Upper lobe of right lung (tissue), 1 donor: ENCODE results near the gene ADAP1. TPM values are rescaled to one million over a fixed set of nuclear protein-coding genes. Genes with fewer than 3 reads are reported as not detected.

Source experiments
- ATAC-seq: fragments of 200-7000 bp; cut with Tn5 transposase; one replicate; pipeline ENCODE4 v1.9.1; 2020; ENCODE audit warnings: mild to moderate bottlenecking, moderate library complexity
- DNase-seq: peaks from one replicate; pipeline ENCODE4 v3.0.0-alpha.2; 2020
- H3K27ac ChIP-seq: fragments of 200-600 bp; one replicate; pipeline ENCODE4 v1.8.0; 2022
- H3K27me3 ChIP-seq: fragments of 200-600 bp; one replicate; pipeline ENCODE4 v1.8.0; 2022; ENCODE audit warnings: mild to moderate bottlenecking
- H3K36me3 ChIP-seq: fragments of 200-600 bp; one replicate; pipeline ENCODE4 v1.8.0; 2022
- H3K4me1 ChIP-seq: fragments of 200-600 bp; one replicate; pipeline ENCODE4 v1.8.0; 2022
- H3K4me3 ChIP-seq: fragments of 200-600 bp; one replicate; pipeline ENCODE4 v1.8.0; 2022; ENCODE audit warnings: mild to moderate bottlenecking
- H3K9me3 ChIP-seq: fragments of 200-600 bp; one replicate; pipeline ENCODE4 v1.8.0; 2022
- CTCF ChIP-seq: fragments of 200-600 bp; IDR thresholded peaks from one replicate; pipeline ENCODE4 v1.8.0; 2022; ENCODE audit warnings: antibody characterized with exemption
- intact Hi-C: fragments of 100-400 bp; cut with DNase I; formaldehyde crosslinking; loops from one replicate; pipeline ENCODE4 v1.11.0; 2022
- total RNA-seq: library from RNA; stranded (reverse); fragmentation: NEBNext Ultra II Directional; extraction: Animal tissue kit (Norgen Biotek cat#: 25700); gene quantifications from one replicate; pipeline ENCODE4 v1.2.1, GENCODE V29; 2021
- donor health status: DM: no; HTN: yes; CAD: no; lungs with severe emphysema.

The ADAP1 gene
- total RNA-seq, 1 donor from 2014 or later, result 30.7 TPM

- Histone ChIP-seq H3K27ac (peak overlapping the region; percentile 80), H3K4me1 (peaks cover 32% of the 10 kb centered on the region), H3K36me3 (peaks cover 3% of the 10 kb centered on the region), H3K4me3 (peak overlapping the region; percentile 71), H3K9me3 (no peaks in the 10 kb centered on the region), H3K27me3 (no peaks in the 10 kb centered on the region)
- DNase-seq (peak; percentile 77), ATAC-seq (peak; percentile 4)
- TF ChIP-seq CTCF, result no peak
- intact Hi-C loops, result loop anchor here (5.0 kb wide), 1 partner anchor 90 kb away; no protein-coding TSS in a partner anchor
Measured at GRCh38 chr7:877312-878232, 76.9 kb downstream of the ADAP1 start.

- TF ChIP-seq CTCF, result no peak
- Histone ChIP-seq H3K27me3 (no peaks in the 10 kb centered on the region), H3K9me3 (no peaks in the 10 kb centered on the region), H3K36me3 (peaks cover 10% of the 10 kb centered on the region), H3K27ac (peak overlapping the region; percentile 80), H3K4me3 (peak overlapping the region; percentile 71), H3K4me1 (peaks cover 32% of the 10 kb centered on the region)
- ATAC-seq (peak; percentile 8), DNase-seq (no peak)
- intact Hi-C loops, result loop anchor here (5.0 kb wide), 1 partner anchor 90 kb away; no protein-coding TSS in a partner anchor
Measured at GRCh38 chr7:876972-877311, 77.5 kb downstream of the ADAP1 start.

- peak; percentile 90 for ATAC-seq
- H3K4me3 ChIP-seq, result peak within 1 kb of the TSS; percentile 71
- peak within 1 kb of the TSS; percentile 88 for H3K27ac ChIP-seq
- H3K9me3 ChIP-seq, result no peaks in the 10 kb centered on the region
- no peaks in the 10 kb centered on the region for H3K27me3 ChIP-seq
- peak; percentile 42 for TF ChIP-seq CTCF
- intact Hi-C loops, result loop anchor here (5.0 kb wide), 1 partner anchor 89 kb away; no protein-coding TSS in a partner anchor
- peaks cover 32% of the 10 kb centered on the region for H3K4me1 ChIP-seq
- H3K36me3 ChIP-seq, result peaks cover 16% of the 10 kb centered on the region
- DNase-seq, result peak; percentile 98
Measured at GRCh38 chr7:876077-876971, 78.2 kb downstream of the ADAP1 start, which contains the start of gene GET4. GET4 (plus strand) TSS chr7:876554; CDS start chr7:876646, 92 bp downstream.

- Histone ChIP-seq H3K9me3 (no peaks in the 10 kb centered on the region), H3K27ac (peak overlapping the region; percentile 88), H3K36me3 (peaks cover 23% of the 10 kb centered on the region), H3K4me1 (peaks cover 32% of the 10 kb centered on the region), H3K27me3 (no peaks in the 10 kb centered on the region), H3K4me3 (peak overlapping the region; percentile 54)
- ATAC-seq (no peak), DNase-seq (no peak)
- intact Hi-C loops, result loop anchor here (5.0 kb wide), 1 partner anchor 88 kb away; no protein-coding TSS in a partner anchor
- no peak for TF ChIP-seq CTCF
Measured at GRCh38 chr7:875476-876076, 78.9 kb downstream of the ADAP1 start.

GRCh38 chr7:875051-875450, 79.4 kb downstream of the ADAP1 start:
- Histone ChIP-seq H3K27me3 (no peaks in the 10 kb centered on the region), H3K27ac (no peak overlapping the region), H3K36me3 (peaks cover 29% of the 10 kb centered on the region), H3K9me3 (no peaks in the 10 kb centered on the region), H3K4me1 (peaks cover 32% of the 10 kb centered on the region), H3K4me3 (no peak overlapping the region)
- ATAC-seq (no peak), DNase-seq (no peak)
- TF ChIP-seq CTCF, result no peak
- intact Hi-C loops, result loop anchor here (5.0 kb wide), 1 partner anchor 88 kb away; no protein-coding TSS in a partner anchor
